HepG2 (cell line): ENCODE data around the gene NOL4L. TPM values are rescaled to one million over a fixed set of nuclear protein-coding genes. Genes with fewer than 3 reads are reported as not detected.

ENCODE experiments used
- CBX2 ChIP-seq, 2 experiments: fragments of 200-600 bp in 1 of 2; sonication (generic); formaldehyde crosslinking in 1 of 2; IDR thresholded peaks; 2 replicates each; pipeline versions ENCODE4 v1.7.0 to v1.8.1; 2018 to 2022; ENCODE audit warnings: low read depth in 2 of 2, low read length in 1 of 2, mild to moderate bottlenecking in 1 of 2, missing genetic modification reagents in 1 of 2
- MTF2 ChIP-seq: sonication (generic); formaldehyde crosslinking; IDR thresholded peaks from 2 replicates; pipeline ENCODE4 v1.5.0; 2020; ENCODE audit warnings: missing genetic modification reagents, borderline replicate concordance
- RXRA ChIP-seq: sonication (generic); formaldehyde crosslinking; IDR thresholded peaks from 2 replicates; pipeline ENCODE4 v1.5.1; 2020; ENCODE audit warnings: missing genetic modification reagents
- XRCC5 ChIP-seq: fragments of 200-400 bp; formaldehyde crosslinking; optimal IDR thresholded peaks from 2 replicates; pipeline ENCODE3; 2017; ENCODE audit warnings: mild to moderate bottlenecking, low read length
- ZNF205 ChIP-seq: IDR thresholded peaks from 2 replicates; pipeline ENCODE4 v1.6.1; 2018; ENCODE audit warnings: missing biosample characterization, missing genetic modification reagents
- ZNF232 ChIP-seq: sonication (generic); formaldehyde crosslinking; IDR thresholded peaks from 2 replicates; pipeline ENCODE4 v1.4.0; 2020; ENCODE audit warnings: missing genetic modification reagents, borderline replicate concordance
- ZNF451 ChIP-seq: sonication (generic); formaldehyde crosslinking; IDR thresholded peaks from 2 replicates; pipeline ENCODE4 v1.5.0; 2020; ENCODE audit warnings: mild to moderate bottlenecking, missing genetic modification reagents
- ZSCAN21 ChIP-seq: sonication (generic); formaldehyde crosslinking; IDR thresholded peaks from 2 replicates; pipeline ENCODE4 v1.8.0; 2022; ENCODE audit warnings: mild to moderate bottlenecking, missing genetic modification reagents, moderate library complexity, borderline replicate concordance
- polyA plus RNA-seq, 8 experiments: library from polyadenylated mRNA; depleted of rRNA in 3 of 8; stranded (reverse) in 7 of 8; unstranded in 1 of 8; fragments of >200 nt; fragmentation: Illumina TruSeq in 4 of 8; extraction: Trizol in 4 of 8; gene quantifications; 2 replicates each; pipeline versions ENCODE4 v1.2.1 to v1.2.3, GENCODE V29; 2011 to 2016; ENCODE audit warnings: low read depth in 4 of 8, missing spikeins in 1 of 8, mixed read lengths in 1 of 8; ENCODE audit not compliant: insufficient read depth in 1 of 8
- total RNA-seq, 5 experiments: library from RNA; depleted of rRNA; stranded (reverse); fragments of >200 nt; fragmentation: Illumina TruSeq; extraction: Trizol; gene quantifications; 2 replicates each; pipeline ENCODE4 v1.2.3, GENCODE V29; 2016; ENCODE audit warnings: low read depth in 1 of 5
- TF ChIP-seq, protein P1 (sequence below): sonication (generic); formaldehyde crosslinking; IDR thresholded peaks from 2 replicates; pipeline ENCODE4 v1.9.0; 2021; ENCODE audit warnings: missing genetic modification reagents, borderline replicate concordance
- TF ChIP-seq, protein P2 (sequence below): sonication (generic); formaldehyde crosslinking; IDR thresholded peaks from 2 replicates; pipeline ENCODE4 v1.5.0; 2020; ENCODE audit warnings: mild to moderate bottlenecking, missing genetic modification reagents, borderline replicate concordance
- TF ChIP-seq, protein P3 (sequence below): sonication (generic); formaldehyde crosslinking; IDR thresholded peaks from 2 replicates; pipeline ENCODE4 v1.5.1; 2020; ENCODE audit warnings: mild to moderate bottlenecking, missing genetic modification reagents, borderline replicate concordance
- TF ChIP-seq, protein P4 (sequence below): sonication (generic); formaldehyde crosslinking; IDR thresholded peaks from 2 replicates; pipeline ENCODE4 v1.5.0; 2020; ENCODE audit warnings: mild to moderate bottlenecking, missing genetic modification reagents

Gene NOL4L
- total and polyA plus RNA-seq, 2 of the 13 experiments (the other 11 are each of a cell fraction or from before 2014, with no cell fraction given), result 16.6 to 35.4 TPM

DNA sequence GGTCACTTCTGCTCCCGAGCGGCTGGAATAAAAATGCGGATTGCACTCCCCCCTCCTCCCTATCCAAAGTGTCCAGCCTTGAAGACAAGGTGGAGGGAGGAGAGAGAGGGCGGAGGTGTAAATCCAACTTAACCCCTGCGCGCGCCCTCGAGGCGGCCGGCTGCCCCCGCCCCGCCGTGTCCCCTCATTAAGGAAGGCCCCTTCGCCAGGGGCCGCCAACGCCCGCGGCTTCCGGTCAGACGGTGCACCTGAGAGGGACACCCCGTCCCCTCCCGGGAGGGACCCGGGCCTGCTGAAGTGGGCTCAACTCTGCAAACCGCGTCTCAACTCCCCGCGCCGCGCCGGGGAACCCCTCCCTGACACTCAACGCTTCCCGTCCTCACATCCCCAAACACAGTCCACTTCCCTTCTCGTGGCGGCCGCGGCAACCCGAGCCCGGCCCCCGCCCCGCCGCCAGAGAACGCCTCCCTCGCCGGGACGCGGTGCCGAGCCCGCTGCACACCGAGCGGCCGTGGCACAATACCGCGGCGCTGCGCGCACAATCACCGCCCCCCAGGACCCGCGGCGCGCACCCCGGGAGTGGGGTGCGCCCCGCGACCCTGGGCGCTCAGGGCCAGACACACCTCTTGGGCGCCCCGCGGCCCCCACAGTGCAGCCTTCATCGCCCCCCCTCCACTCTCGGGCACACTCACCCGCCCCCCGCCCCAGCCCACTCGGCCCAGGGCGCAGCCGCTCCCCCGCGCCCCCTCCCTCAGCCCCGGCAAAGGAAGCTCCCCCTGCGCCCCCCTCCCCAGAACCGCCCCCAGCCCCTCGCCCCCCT is 102.5 kb downstream of the NOL4L start (continued):
- TF ChIP-seq, protein P1, sequence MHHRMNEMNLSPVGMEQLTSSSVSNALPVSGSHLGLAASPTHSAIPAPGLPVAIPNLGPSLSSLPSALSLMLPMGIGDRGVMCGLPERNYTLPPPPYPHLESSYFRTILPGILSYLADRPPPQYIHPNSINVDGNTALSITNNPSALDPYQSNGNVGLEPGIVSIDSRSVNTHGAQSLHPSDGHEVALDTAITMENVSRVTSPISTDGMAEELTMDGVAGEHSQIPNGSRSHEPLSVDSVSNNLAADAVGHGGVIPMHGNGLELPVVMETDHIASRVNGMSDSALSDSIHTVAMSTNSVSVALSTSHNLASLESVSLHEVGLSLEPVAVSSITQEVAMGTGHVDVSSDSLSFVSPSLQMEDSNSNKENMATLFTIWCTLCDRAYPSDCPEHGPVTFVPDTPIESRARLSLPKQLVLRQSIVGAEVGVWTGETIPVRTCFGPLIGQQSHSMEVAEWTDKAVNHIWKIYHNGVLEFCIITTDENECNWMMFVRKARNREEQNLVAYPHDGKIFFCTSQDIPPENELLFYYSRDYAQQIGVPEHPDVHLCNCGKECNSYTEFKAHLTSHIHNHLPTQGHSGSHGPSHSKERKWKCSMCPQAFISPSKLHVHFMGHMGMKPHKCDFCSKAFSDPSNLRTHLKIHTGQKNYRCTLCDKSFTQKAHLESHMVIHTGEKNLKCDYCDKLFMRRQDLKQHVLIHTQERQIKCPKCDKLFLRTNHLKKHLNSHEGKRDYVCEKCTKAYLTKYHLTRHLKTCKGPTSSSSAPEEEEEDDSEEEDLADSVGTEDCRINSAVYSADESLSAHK (CRISPR knock-in tag), result no peak
- TF ChIP-seq, protein P2, sequence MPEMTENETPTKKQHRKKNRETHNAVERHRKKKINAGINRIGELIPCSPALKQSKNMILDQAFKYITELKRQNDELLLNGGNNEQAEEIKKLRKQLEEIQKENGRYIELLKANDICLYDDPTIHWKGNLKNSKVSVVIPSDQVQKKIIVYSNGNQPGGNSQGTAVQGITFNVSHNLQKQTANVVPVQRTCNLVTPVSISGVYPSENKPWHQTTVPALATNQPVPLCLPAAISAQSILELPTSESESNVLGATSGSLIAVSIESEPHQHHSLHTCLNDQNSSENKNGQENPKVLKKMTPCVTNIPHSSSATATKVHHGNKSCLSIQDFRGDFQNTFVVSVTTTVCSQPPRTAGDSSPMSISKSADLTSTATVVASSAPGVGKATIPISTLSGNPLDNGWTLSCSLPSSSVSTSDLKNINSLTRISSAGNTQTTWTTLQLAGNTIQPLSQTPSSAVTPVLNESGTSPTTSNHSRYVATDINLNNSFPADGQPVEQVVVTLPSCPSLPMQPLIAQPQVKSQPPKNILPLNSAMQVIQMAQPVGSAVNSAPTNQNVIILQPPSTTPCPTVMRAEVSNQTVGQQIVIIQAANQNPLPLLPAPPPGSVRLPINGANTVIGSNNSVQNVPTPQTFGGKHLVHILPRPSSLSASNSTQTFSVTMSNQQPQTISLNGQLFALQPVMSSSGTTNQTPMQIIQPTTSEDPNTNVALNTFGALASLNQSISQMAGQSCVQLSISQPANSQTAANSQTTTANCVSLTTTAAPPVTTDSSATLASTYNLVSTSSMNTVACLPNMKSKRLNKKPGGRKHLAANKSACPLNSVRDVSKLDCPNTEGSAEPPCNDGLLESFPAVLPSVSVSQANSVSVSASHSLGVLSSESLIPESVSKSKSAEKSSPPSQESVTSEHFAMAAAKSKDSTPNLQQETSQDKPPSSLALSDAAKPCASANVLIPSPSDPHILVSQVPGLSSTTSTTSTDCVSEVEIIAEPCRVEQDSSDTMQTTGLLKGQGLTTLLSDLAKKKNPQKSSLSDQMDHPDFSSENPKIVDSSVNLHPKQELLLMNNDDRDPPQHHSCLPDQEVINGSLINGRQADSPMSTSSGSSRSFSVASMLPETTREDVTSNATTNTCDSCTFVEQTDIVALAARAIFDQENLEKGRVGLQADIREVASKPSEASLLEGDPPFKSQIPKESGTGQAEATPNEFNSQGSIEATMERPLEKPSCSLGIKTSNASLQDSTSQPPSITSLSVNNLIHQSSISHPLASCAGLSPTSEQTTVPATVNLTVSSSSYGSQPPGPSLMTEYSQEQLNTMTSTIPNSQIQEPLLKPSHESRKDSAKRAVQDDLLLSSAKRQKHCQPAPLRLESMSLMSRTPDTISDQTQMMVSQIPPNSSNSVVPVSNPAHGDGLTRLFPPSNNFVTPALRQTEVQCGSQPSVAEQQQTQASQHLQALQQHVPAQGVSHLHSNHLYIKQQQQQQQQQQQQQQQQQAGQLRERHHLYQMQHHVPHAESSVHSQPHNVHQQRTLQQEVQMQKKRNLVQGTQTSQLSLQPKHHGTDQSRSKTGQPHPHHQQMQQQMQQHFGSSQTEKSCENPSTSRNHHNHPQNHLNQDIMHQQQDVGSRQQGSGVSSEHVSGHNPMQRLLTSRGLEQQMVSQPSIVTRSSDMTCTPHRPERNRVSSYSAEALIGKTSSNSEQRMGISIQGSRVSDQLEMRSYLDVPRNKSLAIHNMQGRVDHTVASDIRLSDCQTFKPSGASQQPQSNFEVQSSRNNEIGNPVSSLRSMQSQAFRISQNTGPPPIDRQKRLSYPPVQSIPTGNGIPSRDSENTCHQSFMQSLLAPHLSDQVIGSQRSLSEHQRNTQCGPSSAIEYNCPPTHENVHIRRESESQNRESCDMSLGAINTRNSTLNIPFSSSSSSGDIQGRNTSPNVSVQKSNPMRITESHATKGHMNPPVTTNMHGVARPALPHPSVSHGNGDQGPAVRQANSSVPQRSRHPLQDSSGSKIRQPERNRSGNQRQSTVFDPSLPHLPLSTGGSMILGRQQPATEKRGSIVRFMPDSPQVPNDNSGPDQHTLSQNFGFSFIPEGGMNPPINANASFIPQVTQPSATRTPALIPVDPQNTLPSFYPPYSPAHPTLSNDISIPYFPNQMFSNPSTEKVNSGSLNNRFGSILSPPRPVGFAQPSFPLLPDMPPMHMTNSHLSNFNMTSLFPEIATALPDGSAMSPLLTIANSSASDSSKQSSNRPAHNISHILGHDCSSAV (CRISPR knock-in tag), result no peak
- TF ChIP-seq ZNF205 (CRISPR knock-in tag) (no peak), RXRA (peak; percentile 76; the same call in 1 of the 2 replicates), ZNF451 (no peak), CBX2 (IDR thresholded peaks at IDR 0.05; ENCODE audit: low read depth, low read length) (no peak), CBX2 (CRISPR knock-in tag; IDR thresholded peaks at IDR 0.05; ENCODE audit: low read depth) (no peak), ZNF232 (CRISPR knock-in tag) (peak; percentile 35; the same call in 1 of the 2 replicates), MTF2 (CRISPR knock-in tag) (no peak; the same call in 1 of the 2 replicates), ZSCAN21 (peak; percentile 72), XRCC5 (peak; percentile 78)
- TF ChIP-seq, protein P3, sequence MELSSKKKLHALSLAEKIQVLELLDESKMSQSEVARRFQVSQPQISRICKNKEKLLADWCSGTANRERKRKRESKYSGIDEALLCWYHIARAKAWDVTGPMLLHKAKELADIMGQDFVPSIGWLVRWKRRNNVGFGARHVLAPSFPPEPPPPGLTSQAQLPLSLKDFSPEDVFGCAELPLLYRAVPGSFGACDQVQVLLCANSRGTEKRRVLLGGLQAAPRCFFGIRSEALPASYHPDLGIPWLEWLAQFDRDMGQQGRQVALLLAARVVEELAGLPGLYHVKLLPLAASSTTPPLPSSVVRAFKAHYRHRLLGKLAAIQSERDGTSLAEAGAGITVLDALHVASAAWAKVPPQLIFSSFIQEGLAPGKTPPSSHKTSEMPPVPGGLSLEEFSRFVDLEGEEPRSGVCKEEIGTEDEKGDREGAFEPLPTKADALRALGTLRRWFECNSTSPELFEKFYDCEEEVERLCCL, result no peak
- TF ChIP-seq, protein P4, sequence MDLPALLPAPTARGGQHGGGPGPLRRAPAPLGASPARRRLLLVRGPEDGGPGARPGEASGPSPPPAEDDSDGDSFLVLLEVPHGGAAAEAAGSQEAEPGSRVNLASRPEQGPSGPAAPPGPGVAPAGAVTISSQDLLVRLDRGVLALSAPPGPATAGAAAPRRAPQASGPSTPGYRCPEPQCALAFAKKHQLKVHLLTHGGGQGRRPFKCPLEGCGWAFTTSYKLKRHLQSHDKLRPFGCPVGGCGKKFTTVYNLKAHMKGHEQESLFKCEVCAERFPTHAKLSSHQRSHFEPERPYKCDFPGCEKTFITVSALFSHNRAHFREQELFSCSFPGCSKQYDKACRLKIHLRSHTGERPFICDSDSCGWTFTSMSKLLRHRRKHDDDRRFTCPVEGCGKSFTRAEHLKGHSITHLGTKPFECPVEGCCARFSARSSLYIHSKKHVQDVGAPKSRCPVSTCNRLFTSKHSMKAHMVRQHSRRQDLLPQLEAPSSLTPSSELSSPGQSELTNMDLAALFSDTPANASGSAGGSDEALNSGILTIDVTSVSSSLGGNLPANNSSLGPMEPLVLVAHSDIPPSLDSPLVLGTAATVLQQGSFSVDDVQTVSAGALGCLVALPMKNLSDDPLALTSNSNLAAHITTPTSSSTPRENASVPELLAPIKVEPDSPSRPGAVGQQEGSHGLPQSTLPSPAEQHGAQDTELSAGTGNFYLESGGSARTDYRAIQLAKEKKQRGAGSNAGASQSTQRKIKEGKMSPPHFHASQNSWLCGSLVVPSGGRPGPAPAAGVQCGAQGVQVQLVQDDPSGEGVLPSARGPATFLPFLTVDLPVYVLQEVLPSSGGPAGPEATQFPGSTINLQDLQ (CRISPR knock-in tag), result 0 out of 2 replicates have a peak, but pooled peaks have one; percentile 74
